ENCODE results near the gene SPTLC2. TPM values are rescaled to one million over a fixed set of nuclear protein-coding genes. Genes with fewer than 3 reads are reported as not detected.

Gene SPTLC2
- total and polyA plus RNA-seq, 2 of the 13 experiments (the other 11 are each of a cell fraction or from before 2014, with no cell fraction given) = 17.4 to 17.5 TPM

GRCh38 chr14:77616454-77617229, at the start of gene SPTLC2 (continued):
- TF ChIP-seq ZSCAN5A (CRISPR knock-in tag; IDR thresholded peaks at IDR 0.05; ENCODE audit: borderline replicate concordance) (no peak), PLRG1 (conservative IDR thresholded peaks at IDR 0.05) (no peak), ARID2 (CRISPR knock-in tag; IDR thresholded peaks at IDR 0.05; ENCODE audit: borderline replicate concordance) (no peak), SIN3B (IDR thresholded peaks at IDR 0.05; ENCODE audit: low read length) (no peak), ZNF318 (CRISPR knock-in tag; IDR thresholded peaks at IDR 0.05) (no peak), ZNF792 (CRISPR knock-in tag; IDR thresholded peaks at IDR 0.05) (no peak), ZNF687 (CRISPR knock-in tag; IDR thresholded peaks at IDR 0.05) (peak; percentile 87), IKZF4 (CRISPR knock-in tag; IDR thresholded peaks at IDR 0.05; ENCODE audit: borderline replicate concordance, low read depth, not compliant biosample characterization) (no peak), ZBTB25 (CRISPR knock-in tag; IDR thresholded peaks at IDR 0.05) (peak; percentile 89; the same call in 1 of the 2 replicates), ETS1 (CRISPR knock-in tag; IDR thresholded peaks at IDR 0.05) (no peak), ARNT2 (CRISPR knock-in tag; IDR thresholded peaks at IDR 0.05; ENCODE audit: low read depth) (peak; percentile 80), NFYB (CRISPR knock-in tag; IDR thresholded peaks at IDR 0.05) (peak; percentile 98)
